Transverse colon (tissue), 4 donors: ENCODE data around the gene PADI4. TPM values are rescaled to one million over a fixed set of nuclear protein-coding genes. Genes with fewer than 3 reads are reported as not detected.

Source experiments
- DNase-seq: peaks from one replicate; pipeline ENCODE4 v3.0.0-alpha.2; 2019
- H3K27ac ChIP-seq, 4 donors: fragments of 200-600 bp; sonication (generic); 2 replicates each; pipeline ENCODE4 v1.5.1; 2016 to 2018; ENCODE audit warnings: inconsistent platforms in 4 of 4
- H3K27me3 ChIP-seq: fragments of 200-600 bp; sonication (generic); 2 replicates; pipeline ENCODE4 v1.5.1; 2017; ENCODE audit warnings: inconsistent platforms
- H3K36me3 ChIP-seq, 4 donors: fragments of 200-600 bp; sonication (generic); 2 replicates each; pipeline ENCODE4 v1.5.1; 2017 to 2019; ENCODE audit warnings: inconsistent platforms in 4 of 4
- H3K4me1 ChIP-seq, 4 donors: fragments of 200-600 bp; sonication (generic); 2 replicates each; pipeline ENCODE4 v1.5.1; 2017 to 2020; ENCODE audit warnings: inconsistent platforms in 4 of 4
- H3K4me3 ChIP-seq, 4 donors: fragments of 200-600 bp; sonication (generic); 1 replicate in 1 of 4; 2 replicates in 3 of 4; pipeline versions ENCODE4 v1.5.1 to v1.6.1; 2017 to 2019; ENCODE audit warnings: inconsistent platforms in 4 of 4
- H3K9me3 ChIP-seq, 2 donors: fragments of 200-600 bp; sonication (generic); 2 replicates each; pipeline ENCODE4 v1.5.1; 2017 to 2019; ENCODE audit warnings: inconsistent platforms in 2 of 2
- CTCF ChIP-seq, 5 experiments: fragments of 200-600 bp in 3 of 5; fragments of 450-650 bp in 2 of 5; sonication (generic) in 3 of 5; IDR thresholded peaks; 1 replicate in 2 of 5; 2 replicates in 3 of 5; pipeline ENCODE4 v1.5.1; 2016 to 2017; ENCODE audit warnings: antibody characterized with exemption in 5 of 5, inconsistent platforms in 3 of 5, mild to moderate bottlenecking in 2 of 5, moderate library complexity in 1 of 5
- EP300 ChIP-seq: sonication (generic); formaldehyde crosslinking; IDR thresholded peaks from one replicate; pipeline ENCODE4 v1.6.1; 2017; ENCODE audit warnings: antibody characterized with exemption, low read depth
- POLR2A ChIP-seq: fragments of 450-650 bp; IDR thresholded peaks from one replicate; pipeline ENCODE4 v1.6.1; 2016; ENCODE audit warnings: antibody characterized with exemption, mild to moderate bottlenecking, moderate library complexity
- POLR2AphosphoS5 ChIP-seq, 3 donors: sonication (generic); formaldehyde crosslinking; IDR thresholded peaks; one replicate each; pipeline ENCODE4 v1.6.1; 2016; ENCODE audit warnings: antibody characterized with exemption in 3 of 3
- WGBS, 2 donors: methylation state at CpG; one replicate each; pipeline ENCODE4 v1.1.5; 2018; ENCODE audit warnings: low coverage in 1 of 2; 5-methylcytosine and 5-hydroxymethylcytosine counted together
- in situ Hi-C, 4 donors: fragments of 200-750 bp; cut with MboI; loops; one replicate each; pipeline versions ENCODE4 v1.15.0 to v1.15.1; 2017; ENCODE audit warnings: low sequenced_read_pairs in 3 of 4, low pct_ligation_motif_present in 1 of 4, low pct_unique_long_range_greater_than_20kb in 1 of 4
- intact Hi-C: fragments of 100-400 bp; cut with DNase I; formaldehyde crosslinking; loops from one replicate; pipeline ENCODE4 v1.15.1; 2023; ENCODE audit warnings: low total_unique reads
- total RNA-seq, 4 donors: library from RNA; depleted of rRNA; stranded (reverse); fragments of >200 nt; gene quantifications; one replicate each; pipeline ENCODE4 v1.1.0, GENCODE V29; 2016

PADI4 gene
- total RNA-seq, 4 donors from 2014 or later, result not detected

GRCh38 chr1:17305576-17306095 lies 2.4 kb upstream of the PADI4 start:
- H3K36me3 ChIP-seq, result no peaks in the 10 kb centered on the region
- 71 to 83% methylated on average over 5 to 13 of the region's 14 CpGs for WGBS, 2 donors
- H3K4me3 ChIP-seq, result no peak overlapping the region
- intact Hi-C loops, result no loop called here
- H3K4me1 ChIP-seq, result no peaks in the 10 kb centered on the region
- H3K9me3 ChIP-seq, result peaks cover 0 to 10% of the 10 kb centered on the region in 2 donors
- in situ Hi-C loops, result no loop called here
- TF ChIP-seq POLR2A (no peak), CTCF (IDR thresholded peaks at IDR 0.05) (no peak), EP300 (no peak), POLR2AphosphoS5 (IDR thresholded peaks at IDR 0.05) (no peak)
- H3K27ac ChIP-seq, result no peak overlapping the region
- no peak for DNase-seq
- H3K27me3 ChIP-seq, result peaks cover 28% of the 10 kb centered on the region

DNA sequence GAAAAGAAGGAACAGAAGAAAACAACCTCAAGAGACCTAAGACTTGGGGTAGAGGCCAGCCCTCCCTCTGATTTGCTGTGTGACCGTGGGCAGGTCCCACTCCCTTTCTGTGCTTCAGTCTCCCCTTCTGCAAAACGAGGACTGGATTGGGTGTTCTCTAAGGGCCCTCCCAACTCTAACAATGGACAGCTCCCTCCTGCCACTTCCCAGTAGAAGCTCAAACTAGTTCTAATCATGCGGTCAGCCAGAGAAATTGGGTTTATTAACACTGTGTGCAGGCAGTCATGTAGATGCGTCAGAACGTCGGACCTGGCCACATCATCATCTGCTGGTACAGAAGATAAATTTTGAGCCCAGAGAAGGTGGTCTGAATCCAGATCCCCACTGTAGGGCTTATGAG lies 1.6 kb upstream of the PADI4 start:
- WGBS, 2 donors, result 78% methylated on average over 6 of the region's 6 CpGs; no CpG with 5 or more reads in 1 of the 2 donors
- intact Hi-C loops, result no loop called here
- in situ Hi-C loops, result no loop called here

DNA sequence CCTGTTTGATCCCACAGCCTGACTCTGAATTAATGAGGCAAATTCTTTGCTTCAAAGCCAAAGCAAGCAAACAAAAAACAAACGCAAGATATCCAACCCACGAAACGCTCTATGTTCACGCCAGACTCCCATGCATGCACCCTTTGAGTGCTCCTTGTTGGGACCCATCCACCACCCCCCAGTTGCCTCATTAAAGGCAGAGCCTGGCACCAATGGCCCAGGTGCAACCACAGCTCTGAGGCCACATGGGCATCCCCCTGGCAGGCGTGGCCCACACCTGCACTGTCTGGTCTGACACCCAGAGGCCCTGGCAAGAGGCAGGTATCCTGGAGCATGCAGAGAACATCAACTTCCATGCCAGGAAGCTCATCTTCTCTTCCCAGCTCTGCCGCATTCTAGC lies 1.1 kb upstream of the PADI4 start:
- intact Hi-C loops, result no loop called here
- TF ChIP-seq EP300 (no peak), CTCF (IDR thresholded peaks at IDR 0.05) (no peak), POLR2AphosphoS5 (IDR thresholded peaks at IDR 0.05) (no peak), POLR2A (no peak)
- Histone ChIP-seq H3K4me1 (no peaks in the 10 kb centered on the region), H3K27me3 (peaks cover 36% of the 10 kb centered on the region), H3K36me3 (no peaks in the 10 kb centered on the region), H3K9me3 (peaks cover 0 to 3% of the 10 kb centered on the region in 2 donors), H3K27ac (no peak overlapping the region), H3K4me3 (no peak overlapping the region)
- no peak for DNase-seq
- in situ Hi-C loops, result no loop called here
- WGBS, 2 donors, result 31% methylated on average over 5 of the region's 6 CpGs; no CpG with 5 or more reads in 1 of the 2 donors

More for the DNA sequence above, 1.6 kb upstream of the PADI4 start:
- no peaks in the 10 kb centered on the region for H3K4me1 ChIP-seq
- no peak overlapping the region for H3K27ac ChIP-seq
- no peak overlapping the region for H3K4me3 ChIP-seq
- peaks cover 32% of the 10 kb centered on the region for H3K27me3 ChIP-seq
- no peak for TF ChIP-seq POLR2AphosphoS5 (IDR thresholded peaks at IDR 0.05)
- no peak for DNase-seq
- no peaks in the 10 kb centered on the region for H3K36me3 ChIP-seq
- peaks cover 0 to 7% of the 10 kb centered on the region in 2 donors for H3K9me3 ChIP-seq

- H3K27ac ChIP-seq, result no peak overlapping the region
- in situ Hi-C loops, result no loop called here
- no peaks in the 10 kb centered on the region for H3K9me3 ChIP-seq
- TF ChIP-seq POLR2A (no peak), CTCF (IDR thresholded peaks at IDR 0.05) (no peak), EP300 (no peak), POLR2AphosphoS5 (IDR thresholded peaks at IDR 0.05) (no peak)
- H3K4me1 ChIP-seq, result no peaks in the 10 kb centered on the region
- H3K27me3 ChIP-seq, result peaks cover 40% of the 10 kb centered on the region
- no peak overlapping the region for H3K4me3 ChIP-seq
- no peaks in the 10 kb centered on the region for H3K36me3 ChIP-seq
- 40 to 76% methylated on average over 1 to 6 of the region's 6 CpGs for WGBS, 2 donors
- DNase-seq, result no peak
- intact Hi-C loops, result no loop called here
Measured at GRCh38 chr1:17307329-17307728, 668 bp upstream of the PADI4 start.

DNA sequence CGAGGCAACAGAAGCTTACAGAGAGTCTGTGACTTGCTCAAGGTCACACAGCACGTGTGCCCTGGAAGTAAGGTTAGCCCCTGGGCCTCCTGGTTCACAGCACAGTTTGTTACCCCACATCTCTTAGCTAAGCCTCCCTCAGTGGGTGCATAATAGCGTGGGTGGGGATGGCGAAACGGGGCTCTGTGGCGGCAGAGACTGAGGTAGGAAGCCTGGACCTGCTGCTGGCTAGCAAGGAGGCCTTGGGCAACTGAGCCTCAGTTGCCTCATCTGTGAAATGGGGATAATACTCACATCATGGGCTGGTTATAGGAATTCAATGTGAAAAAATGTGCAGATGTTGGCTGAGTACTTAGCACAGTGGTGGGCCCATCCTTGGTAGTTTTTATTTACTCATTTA lies 596 bp downstream of the PADI4 start:
- no peak for TF ChIP-seq POLR2AphosphoS5 (IDR thresholded peaks at IDR 0.05)
- no peak for TF ChIP-seq CTCF (IDR thresholded peaks at IDR 0.05)
- TF ChIP-seq POLR2A, result no peak
- no peak for TF ChIP-seq EP300
- in situ Hi-C loops (no loop called here), intact Hi-C loops (no loop called here)
- no peak for DNase-seq
- peaks cover 48% of the 10 kb centered on the region for H3K27me3 ChIP-seq
- H3K9me3 ChIP-seq, result no peaks in the 10 kb centered on the region
- WGBS, 2 donors, result 64% methylated on average over 5 of the region's 6 CpGs; no CpG with 5 or more reads in 1 of the 2 donors
- no peak overlapping the region for H3K27ac ChIP-seq
- H3K4me3 ChIP-seq, result no peak overlapping the region
- no peaks in the 10 kb centered on the region for H3K4me1 ChIP-seq
- no peaks in the 10 kb centered on the region for H3K36me3 ChIP-seq
